Fibroblast of mammary gland (primary cell): ENCODE data around the gene PIK3AP1.
A peak's percentile ranks its signal among the peaks of the same experiment; 100 is the strongest.

Experiments used
- DNase-seq: peaks from one replicate; pipeline ENCODE4 v3.0.0-alpha.2; 2010; ENCODE audit warnings: low read depth
- H3K4me3 ChIP-seq: 2 replicates; pipeline ENCODE4 v1.5.1; 2011; ENCODE audit warnings: low read depth, mild to moderate bottlenecking, low read length, moderate library complexity; ENCODE audit not compliant: control insufficient read depth
- TF ChIP-seq, protein P1 (sequence below): conservative IDR thresholded peaks from 2 replicates; pipeline ENCODE4 v1.5.1; 2011; ENCODE audit warnings: low read depth, low read length, inconsistent platforms; ENCODE audit not compliant: control insufficient read depth, insufficient read depth

PIK3AP1 gene

DNA sequence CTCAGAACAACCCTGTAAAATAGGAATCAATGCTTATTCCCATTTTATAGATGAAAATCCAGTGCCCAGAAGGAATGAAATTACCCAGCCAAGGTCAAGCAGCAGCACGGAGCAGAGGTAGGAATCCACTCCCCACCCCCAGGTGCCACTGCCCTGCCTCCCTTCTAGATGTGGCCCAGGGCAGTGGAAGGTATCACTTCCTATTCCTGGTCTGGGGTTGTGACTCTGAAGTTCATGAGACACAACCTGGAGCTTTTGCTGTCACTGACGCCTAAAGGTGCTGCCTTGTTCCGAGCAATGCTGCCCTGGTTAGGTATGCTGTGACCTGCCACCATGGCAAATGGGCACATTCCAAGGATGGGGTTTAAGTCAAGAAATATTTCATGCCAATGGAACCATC, 53.6 kb downstream of the PIK3AP1 start:
- TF ChIP-seq, protein P1, sequence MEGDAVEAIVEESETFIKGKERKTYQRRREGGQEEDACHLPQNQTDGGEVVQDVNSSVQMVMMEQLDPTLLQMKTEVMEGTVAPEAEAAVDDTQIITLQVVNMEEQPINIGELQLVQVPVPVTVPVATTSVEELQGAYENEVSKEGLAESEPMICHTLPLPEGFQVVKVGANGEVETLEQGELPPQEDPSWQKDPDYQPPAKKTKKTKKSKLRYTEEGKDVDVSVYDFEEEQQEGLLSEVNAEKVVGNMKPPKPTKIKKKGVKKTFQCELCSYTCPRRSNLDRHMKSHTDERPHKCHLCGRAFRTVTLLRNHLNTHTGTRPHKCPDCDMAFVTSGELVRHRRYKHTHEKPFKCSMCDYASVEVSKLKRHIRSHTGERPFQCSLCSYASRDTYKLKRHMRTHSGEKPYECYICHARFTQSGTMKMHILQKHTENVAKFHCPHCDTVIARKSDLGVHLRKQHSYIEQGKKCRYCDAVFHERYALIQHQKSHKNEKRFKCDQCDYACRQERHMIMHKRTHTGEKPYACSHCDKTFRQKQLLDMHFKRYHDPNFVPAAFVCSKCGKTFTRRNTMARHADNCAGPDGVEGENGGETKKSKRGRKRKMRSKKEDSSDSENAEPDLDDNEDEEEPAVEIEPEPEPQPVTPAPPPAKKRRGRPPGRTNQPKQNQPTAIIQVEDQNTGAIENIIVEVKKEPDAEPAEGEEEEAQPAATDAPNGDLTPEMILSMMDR = no peak
- no peak for DNase-seq
- no peak overlapping the region for H3K4me3 ChIP-seq

DNA sequence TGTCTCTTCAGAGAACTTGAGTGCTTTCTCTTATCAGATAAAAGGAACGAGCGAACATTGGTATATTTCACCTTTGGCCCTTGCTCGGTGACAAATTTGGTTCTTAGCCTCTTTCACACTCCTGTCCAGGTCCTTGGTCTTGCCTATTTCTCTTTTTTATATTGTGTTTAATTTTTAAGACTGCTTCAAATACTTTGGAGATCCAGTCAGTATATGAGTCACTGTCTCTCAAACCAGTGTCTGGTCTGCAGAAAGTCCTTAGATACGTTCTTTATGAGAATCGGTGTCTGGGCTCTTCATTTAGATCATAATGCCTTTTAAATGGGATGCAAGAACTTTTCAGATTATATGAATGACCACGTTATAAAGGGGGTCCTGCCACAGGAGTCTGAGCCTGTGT, 55.0 kb downstream of the PIK3AP1 start:
- H3K4me3 ChIP-seq = no peak overlapping the region
- TF ChIP-seq, protein P1 = no peak
- peak; percentile 12 for DNase-seq

DNA sequence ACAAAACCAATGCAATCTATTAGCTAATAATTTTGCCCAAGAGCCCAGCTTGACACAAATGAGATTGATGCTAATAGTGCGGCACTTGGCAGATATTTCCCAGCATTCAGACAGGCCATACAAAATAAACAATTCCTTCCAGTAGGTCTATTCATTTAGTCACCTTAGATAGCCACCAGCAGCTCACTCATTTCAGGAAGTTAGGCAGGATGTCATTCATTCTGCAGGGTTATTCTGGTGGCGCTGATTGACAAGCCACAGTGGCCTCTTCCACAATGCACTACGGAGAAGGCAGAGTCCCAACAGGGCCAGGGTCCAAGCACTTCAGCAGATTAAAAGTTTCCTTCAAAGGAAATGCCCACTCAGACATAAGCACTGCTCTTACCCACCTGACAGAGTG, 55.8 kb downstream of the PIK3AP1 start:
- no peak overlapping the region for H3K4me3 ChIP-seq
- TF ChIP-seq, protein P1 = no peak
- no peak for DNase-seq

DNA sequence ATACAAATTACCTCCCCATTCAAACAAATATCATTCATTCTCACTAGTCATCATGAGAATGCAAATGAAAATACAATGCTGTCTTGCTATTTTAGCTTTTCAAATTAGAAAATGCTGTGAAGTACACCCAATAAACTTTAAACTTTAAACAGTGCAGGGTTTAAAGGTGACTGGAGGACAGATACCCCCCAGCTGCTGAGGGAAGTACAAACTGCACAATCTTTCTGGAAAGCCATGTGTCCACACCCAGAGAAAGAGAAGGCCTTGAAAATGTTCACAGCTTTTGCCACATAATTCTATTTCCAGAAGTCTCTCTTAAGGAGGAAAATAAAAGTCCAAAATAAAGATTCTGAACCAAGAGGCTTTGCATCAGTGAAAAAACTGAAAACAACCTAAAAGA, 56.5 kb downstream of the PIK3AP1 start:
- no peak overlapping the region for H3K4me3 ChIP-seq
- TF ChIP-seq, protein P1 = no peak
- no peak for DNase-seq

DNA sequence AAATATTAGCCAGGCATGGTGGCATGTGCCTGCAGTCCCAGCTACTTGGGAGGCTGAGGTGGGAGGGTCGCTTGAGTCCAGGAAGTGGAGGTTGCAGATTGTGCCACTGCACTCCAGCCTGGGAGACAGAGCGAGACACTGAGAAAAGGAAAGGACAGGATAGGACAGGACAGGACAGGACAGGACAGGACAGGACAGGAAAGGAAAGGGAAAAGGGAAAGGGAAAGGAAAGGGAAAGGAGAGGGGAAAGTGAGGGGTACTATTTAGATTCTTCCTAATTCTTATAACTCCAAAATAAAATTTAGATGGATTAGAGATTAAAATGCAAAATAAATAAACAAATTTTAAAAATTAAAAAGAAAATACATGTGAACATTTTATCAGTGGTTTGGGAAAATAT, 58.7 kb downstream of the PIK3AP1 start:
- TF ChIP-seq, protein P1 = no peak
- no peak overlapping the region for H3K4me3 ChIP-seq
- no peak for DNase-seq

DNA sequence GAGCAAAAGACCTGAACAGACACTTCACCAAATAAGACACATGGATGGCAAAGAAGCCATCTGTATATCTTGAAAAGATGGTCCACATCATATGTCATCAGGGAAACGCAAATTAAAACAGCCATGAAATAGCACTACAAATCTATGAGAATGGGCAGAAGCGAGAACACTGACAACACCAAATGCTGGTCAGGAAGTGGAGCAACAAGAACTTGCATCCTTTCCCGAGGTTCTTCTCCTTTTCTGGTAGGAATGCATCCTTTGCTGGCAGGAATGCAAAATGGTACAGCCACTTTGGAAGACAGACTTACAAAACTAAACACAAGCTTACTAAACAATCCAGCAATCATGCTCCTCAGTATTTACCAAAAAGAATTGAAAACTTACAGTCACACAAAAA, 60.0 kb downstream of the PIK3AP1 start:
- TF ChIP-seq, protein P1 = no peak
- no peak overlapping the region for H3K4me3 ChIP-seq
- no peak for DNase-seq

DNA sequence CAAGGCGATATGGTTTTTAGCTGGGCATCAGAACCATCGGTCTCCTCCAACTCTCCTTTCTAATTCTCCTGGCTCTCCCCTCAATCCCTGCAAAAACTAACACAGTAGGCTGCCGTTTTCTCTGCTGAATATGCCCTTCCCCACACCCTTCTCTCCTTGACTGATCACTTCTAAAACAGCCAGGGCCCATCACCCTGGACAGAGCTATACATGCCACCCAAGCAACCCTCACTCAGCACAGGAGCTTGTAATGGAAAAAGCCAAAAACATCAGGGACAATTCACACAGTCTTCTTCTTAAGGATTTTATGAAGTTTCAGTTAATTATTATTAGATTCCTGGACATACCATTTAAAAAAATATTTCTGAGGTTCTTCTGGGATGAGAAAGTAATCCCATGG, 61.5 kb downstream of the PIK3AP1 start:
- no peak overlapping the region for H3K4me3 ChIP-seq
- no peak for DNase-seq
- TF ChIP-seq, protein P1 = no peak
